ENCODE results near the gene CCDC92B.

CCDC92B gene

DNA sequence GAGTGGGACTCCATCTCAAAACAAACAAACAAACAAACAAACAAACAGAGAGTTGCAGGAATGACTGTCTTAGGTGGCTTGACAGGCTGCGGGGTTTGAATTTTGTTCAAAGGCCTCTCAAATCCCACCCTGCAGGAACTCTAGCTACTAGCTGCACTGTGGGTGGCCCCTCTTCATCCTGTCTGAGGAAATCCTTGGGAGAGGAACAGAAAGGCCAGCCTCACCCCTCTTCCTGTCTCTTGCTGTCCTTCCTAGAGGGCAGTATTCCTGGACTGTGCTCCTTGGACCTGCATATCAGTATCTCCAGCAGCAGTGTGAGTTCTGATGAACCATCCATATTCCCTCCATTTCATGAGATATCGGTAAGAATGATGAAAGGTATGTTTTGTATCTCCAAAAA, 2.0 kb upstream of the CCDC92B start:
- no peak for TF ChIP-seq POLR2A (IDR thresholded peaks at IDR 0.05; ENCODE audit: low read length)
- TF ChIP-seq GATA1 (IDR thresholded peaks at IDR 0.05; ENCODE audit: low read depth, low read length) = no peak
- DNase-seq = no peak

DNA sequence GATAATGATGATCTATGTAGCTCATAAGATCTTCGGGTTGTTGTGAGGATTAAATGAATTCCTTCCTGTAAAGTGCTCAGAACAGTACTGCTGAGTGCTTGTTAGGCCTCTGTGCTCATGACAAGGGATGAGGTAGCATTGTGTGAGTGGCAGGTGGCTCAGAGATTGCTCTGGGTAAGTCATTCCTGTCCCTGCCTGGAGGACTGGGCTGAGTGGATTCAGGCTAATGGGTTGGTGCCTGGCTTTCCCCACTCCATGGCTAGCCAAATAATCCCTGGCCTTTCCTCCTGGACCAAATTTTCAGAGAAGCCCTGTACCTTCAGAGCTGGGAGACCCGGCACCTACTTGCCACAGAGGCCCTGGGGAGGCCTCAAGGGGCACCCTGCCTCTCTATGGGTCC, 1.3 kb upstream of the CCDC92B start:
- TF ChIP-seq GATA1 (IDR thresholded peaks at IDR 0.05; ENCODE audit: low read depth, low read length) = no peak
- no peak for TF ChIP-seq POLR2A (IDR thresholded peaks at IDR 0.05; ENCODE audit: low read length)

DNA sequence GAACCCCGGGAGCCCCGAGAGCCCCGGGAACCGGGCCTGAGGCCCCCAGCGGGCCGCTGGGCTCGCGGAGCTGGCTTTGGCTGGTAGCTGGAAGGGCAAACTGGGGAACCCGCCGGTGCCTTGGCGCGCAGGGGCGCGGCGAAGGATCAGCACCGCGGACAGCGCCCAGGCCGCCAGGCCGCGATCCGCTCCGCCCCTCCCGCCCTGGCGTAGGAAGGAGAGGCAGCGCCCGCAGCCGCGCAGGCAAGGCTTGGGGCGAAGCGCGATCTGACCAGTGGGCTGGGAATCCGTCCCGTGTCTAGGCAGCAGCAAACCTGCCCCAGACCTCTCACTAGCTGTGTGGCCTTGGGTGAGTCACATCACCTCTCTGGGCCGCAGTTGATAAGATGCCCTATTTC, 331 bp upstream of the CCDC92B start:
- DNase-seq = peak; percentile 77 to 86
- TF ChIP-seq POLR2A (IDR thresholded peaks at IDR 0.05; ENCODE audit: low read length) = no peak

More for the DNA sequence above, 1.3 kb upstream of the CCDC92B start:
- no peak for DNase-seq

DNA sequence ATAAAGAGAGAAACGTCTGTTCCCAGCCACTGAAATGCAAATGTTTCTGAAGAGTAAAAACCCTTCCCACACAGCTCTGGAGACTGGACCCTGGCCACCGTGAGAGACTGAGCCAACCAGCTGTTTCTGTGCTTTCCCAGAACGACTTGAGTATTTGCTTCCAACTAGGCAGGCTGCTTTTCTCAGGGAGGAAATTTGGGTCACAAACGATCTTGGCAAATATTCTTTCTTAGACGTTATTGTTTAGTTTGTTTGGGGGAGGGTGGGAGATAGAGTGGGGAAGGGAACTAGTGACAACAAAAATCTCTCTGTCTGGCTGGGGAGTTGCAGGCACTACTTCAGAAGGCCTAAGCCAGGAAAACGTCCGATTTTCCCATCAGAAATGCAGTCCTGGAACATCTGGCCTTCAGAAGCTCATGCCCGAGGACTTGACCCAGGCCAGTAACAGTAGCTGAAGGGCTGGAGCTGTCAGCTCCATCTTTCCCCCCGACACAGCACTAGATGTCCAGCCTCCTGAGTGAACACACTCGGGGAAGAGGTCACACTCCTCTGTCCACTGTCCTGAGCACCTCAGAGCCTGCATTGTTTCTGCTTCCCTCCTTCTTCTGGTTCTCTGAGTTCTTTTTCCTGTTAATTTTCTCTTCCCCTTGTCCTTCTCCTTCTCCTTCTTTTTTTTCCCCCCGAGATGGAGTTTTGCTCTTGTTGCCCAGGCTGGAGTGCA, 4.0 kb downstream of the CCDC92B start:
- TF ChIP-seq GATA1 (IDR thresholded peaks at IDR 0.05; ENCODE audit: low read depth, low read length) = no peak
- TF ChIP-seq POLR2A (IDR thresholded peaks at IDR 0.05; ENCODE audit: low read length) = no peak
- no peak for DNase-seq

DNA sequence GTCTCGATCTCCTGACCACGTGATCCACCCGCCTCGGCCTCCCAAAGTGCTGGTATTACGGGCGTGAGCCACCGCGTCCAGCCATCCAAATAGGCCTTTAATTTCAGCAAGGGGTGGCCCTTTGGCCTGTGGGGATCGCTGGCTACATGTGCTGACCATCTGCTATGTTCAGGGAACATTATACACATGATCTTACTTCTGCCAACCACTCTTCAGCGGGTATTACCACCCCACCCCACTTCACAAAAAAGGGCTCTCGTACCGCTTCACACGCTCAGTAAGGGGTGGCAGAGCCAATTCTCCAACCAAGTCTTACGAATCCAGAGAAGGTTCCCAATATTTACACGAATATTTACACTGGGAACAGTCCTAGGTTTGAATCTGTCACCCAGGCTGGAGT, 11.8 kb downstream of the CCDC92B start:
- no peak for DNase-seq
- TF ChIP-seq GATA1 (IDR thresholded peaks at IDR 0.05; ENCODE audit: low read depth, low read length) (no peak), POLR2A (IDR thresholded peaks at IDR 0.05; ENCODE audit: low read length) (no peak)

DNA sequence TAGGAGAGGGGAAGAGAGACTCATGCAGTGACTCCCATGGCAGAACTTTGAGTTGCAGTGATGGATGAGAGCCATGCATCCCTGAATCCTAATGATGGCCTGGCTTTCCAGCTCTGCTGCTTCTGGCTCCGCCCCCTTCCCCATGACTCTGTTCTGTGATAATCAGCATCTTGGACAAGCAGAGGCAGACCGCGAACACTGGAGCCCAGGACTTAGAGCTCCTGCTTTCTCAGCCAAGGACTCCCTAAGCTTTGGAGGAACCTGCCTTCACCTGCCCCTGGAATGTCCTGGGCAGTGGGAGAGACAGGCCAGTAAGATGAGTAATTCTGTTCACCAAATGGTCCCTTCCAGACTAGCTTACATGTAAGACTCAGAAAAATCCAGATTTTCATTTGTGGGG, 12.5 kb downstream of the CCDC92B start:
- no peak for TF ChIP-seq POLR2A (IDR thresholded peaks at IDR 0.05; ENCODE audit: low read length)
- TF ChIP-seq GATA1 (IDR thresholded peaks at IDR 0.05; ENCODE audit: low read depth, low read length) = no peak
- DNase-seq = no peak

DNA sequence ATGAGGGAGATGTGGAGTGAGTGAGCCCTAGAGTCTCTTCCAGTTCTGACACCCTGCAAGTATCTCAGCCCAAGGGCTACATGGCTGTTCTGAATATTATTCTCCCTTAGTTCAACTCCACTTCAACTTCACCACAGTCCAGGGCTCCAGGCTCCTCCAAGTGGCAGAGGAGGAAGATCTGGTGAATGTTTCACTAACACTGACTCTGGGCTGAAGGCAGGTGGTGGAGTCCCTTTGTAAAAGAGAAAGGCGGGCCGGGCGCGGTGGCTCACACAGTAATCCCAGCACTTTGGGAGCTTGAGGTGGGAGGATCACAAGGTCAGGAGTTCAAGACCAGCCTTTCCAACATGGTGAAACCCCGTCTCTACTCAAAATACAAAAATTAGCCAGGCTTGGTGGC, 13.6 kb downstream of the CCDC92B start:
- no peak for DNase-seq
- no peak for TF ChIP-seq POLR2A (IDR thresholded peaks at IDR 0.05; ENCODE audit: low read length)
- TF ChIP-seq GATA1 (IDR thresholded peaks at IDR 0.05; ENCODE audit: low read depth, low read length) = no peak

DNA sequence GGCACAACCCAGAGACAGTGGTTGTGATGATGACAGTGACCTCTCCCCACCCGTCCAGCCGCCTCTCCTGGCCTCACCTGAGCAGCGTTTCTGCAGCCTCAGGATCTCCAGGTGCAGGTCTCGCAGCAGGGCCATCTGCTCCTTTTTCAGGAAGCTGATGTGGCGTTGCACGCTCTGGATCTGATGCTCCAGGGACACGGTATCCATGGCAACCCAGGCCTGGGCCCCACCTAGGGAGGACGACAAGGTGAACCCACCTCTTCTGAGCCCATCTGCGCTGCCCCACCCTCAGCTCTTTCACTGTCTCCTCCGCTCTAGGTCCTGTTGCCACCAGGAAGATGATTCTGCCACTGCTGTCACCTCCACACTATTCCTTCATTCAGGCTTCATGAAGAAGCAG, 14.5 kb downstream of the CCDC92B start:
- no peak for TF ChIP-seq GATA1 (IDR thresholded peaks at IDR 0.05; ENCODE audit: low read depth, low read length)
- no peak for TF ChIP-seq POLR2A (IDR thresholded peaks at IDR 0.05; ENCODE audit: low read length)
- no peak for DNase-seq

DNA sequence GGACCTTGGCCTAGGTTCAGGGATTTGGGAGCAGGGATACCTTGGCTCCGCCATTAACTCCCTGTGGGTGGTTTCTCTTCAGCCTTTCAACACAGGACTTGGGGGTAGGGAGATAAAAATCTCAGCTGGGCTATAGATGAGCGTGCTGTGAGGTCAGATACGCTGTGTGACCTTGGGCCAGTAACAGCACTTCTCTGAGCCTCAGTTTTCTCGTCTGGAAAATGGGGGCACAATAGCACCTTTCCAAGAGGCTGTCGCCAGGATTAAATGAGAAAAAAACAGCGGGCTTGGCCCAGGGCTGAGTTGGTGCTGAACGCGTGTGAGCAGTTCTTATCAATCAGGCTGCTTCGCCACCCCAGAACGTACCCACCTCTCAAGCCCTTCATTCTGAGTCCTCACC, 17.6 kb downstream of the CCDC92B start:
- TF ChIP-seq GATA1 (IDR thresholded peaks at IDR 0.05; ENCODE audit: low read depth, low read length) (no peak), POLR2A (IDR thresholded peaks at IDR 0.05; ENCODE audit: low read length) (no peak)
- no peak for DNase-seq

DNA sequence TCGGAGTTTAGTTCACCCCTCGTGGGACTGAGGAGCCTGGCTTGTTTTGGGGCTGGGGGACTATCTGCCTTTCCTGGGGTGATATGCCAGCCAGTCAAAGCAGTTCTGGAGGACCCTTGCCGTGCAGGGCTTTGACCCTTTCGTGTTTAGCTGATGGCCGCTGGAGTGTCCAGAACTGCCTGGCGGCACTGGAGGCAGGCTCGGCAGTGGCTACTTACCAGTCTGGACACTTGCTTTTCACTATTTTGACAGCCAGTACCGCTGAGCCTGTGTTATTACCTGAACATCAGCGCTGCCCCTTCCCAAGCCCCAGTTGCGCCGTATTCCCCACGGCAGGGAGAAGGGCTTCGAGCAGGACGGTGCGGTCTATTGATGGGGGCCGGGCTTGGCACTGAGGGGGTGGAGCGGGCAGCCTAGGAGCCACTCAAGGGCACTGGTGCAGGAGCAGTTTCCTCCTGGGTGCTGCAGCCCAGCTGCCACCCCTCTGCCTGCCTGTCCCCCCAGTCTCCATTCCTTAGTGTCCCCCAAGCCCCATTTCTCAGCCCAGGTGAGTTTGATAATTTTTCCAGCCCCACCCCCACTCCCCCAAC, 18.6 kb downstream of the CCDC92B start:
- DNase-seq = no peak
- no peak for TF ChIP-seq GATA1 (IDR thresholded peaks at IDR 0.05; ENCODE audit: low read depth, low read length)
- TF ChIP-seq POLR2A (IDR thresholded peaks at IDR 0.05; ENCODE audit: low read length) = no peak

DNA sequence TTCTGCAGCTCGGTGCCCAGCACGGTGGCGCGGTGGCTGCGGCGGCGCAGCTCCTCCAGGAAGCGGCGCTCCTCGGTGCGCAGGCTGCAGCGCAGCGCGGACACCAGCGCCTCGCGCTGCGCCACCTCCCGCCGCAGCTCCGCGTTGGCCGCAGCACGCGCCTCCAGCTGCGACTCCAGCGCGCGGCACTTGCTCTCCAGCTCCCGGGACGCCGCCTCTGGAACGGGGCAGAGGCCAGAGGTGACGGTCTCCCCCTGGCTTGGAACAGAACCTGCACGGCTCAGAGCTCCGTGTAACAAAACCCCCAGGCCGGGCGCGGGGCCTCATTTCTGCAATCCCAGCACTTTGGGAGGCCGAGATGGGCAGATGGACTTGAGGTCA, 24.7 kb downstream of the CCDC92B start:
- TF ChIP-seq POLR2A (IDR thresholded peaks at IDR 0.05; ENCODE audit: low read length) (no peak), GATA1 (IDR thresholded peaks at IDR 0.05; ENCODE audit: low read depth, low read length) (no peak)
- peak; percentile 53 to 67 for DNase-seq

DNA sequence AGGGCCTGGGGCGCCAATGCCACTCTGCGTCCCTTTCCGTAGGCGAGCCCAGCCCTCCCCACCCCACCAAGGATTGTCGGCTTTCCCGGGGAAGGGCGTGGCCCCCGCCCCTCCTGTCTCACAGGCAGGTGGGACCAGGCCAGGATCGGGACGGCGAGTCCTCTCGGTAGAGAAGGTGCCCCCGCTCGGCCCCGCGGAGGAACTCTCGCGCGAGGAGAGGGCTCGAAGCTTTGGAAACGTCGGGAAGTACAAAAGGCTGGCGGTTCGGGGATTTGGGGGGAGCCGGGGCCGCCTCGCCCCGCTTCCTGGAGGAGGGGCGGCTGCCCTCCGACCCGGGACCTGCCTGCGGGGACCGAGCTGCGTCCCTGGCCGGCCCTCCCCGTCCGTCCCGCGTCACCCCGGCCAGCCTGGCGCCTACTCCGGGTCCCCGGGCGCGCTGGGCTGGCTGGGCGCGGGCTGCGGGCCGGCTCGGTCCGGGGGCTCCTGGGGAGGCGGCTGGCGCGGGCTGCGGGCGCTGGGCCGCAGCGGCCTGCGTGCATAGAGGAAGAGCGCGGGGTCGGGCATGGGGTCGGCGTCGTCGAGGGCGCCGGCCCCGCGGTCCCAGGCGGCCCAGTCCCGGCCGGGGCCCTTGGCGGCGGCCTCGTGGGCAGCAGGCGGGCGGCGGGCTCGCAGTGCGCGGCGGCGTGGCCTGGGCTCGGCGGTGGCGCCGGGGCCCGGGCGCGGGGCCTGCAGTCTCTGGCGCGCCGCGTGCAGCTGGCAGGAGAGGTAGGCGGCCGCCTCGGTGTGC, 25.3 kb downstream of the CCDC92B start:
- TF ChIP-seq GATA1 (IDR thresholded peaks at IDR 0.05; ENCODE audit: low read depth, low read length) = no peak
- TF ChIP-seq POLR2A (IDR thresholded peaks at IDR 0.05; ENCODE audit: low read length) = no peak
- no peak for DNase-seq

DNA sequence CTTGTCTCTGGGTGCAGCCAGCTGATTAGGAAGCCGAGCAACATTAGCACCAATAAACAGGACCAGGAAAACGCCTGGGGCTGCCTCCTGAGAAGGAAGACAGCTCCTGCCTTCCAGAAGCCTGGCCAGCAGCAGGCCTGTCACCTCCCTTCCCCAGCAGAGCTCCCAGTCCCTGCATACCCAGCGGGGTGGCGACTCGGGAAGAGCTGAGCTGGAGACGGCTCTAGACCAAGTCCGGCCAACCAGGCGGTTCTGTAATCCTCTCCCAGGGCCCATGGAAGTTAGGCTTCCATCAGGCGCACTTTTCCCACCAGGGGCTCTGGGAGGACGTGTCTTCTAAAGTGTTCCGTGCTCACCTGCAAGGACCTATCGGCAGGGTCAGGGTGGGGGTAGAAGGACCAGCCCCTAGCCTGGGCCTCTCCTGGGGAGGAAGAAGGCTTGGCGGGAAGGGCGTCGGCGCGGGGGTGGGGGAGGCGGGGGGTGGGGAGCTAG, 25.9 kb downstream of the CCDC92B start:
- TF ChIP-seq GATA1 (IDR thresholded peaks at IDR 0.05; ENCODE audit: low read depth, low read length) = no peak
- TF ChIP-seq POLR2A (IDR thresholded peaks at IDR 0.05; ENCODE audit: low read length) = no peak
- no peak for DNase-seq

DNA sequence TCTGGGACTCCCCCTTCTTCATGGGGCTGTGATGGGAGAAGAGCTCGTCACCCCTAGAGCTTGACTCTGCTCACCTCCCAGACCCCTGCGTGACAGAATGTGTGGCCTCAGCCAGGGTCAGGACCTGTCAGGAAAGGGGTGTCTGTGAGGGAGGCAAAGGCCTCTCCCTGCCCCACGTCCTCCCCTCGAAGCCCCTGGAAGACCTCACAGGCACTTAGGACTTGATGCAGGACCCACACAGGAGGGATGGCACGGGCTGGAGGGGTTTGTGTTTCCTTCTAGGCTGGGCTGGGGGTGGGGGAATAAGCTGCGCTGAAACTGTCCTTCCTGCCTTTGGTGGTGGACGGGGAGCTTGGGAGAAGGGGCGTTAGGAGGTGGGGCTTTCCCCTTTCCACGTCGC, 26.8 kb downstream of the CCDC92B start:
- DNase-seq = no peak
- TF ChIP-seq GATA1 (IDR thresholded peaks at IDR 0.05; ENCODE audit: low read depth, low read length) (no peak), POLR2A (IDR thresholded peaks at IDR 0.05; ENCODE audit: low read length) (no peak)

All from erythroblast (primary cell).